NCI-H526 treated with DMSO at 0.1 percent for 48 hours (cell line): Measurements from ENCODE around the gene ATR.

Source experiments
- DNase-seq: peaks from one replicate; lab custom pipeline; 2025; lab: John Stamatoyannopoulos, UW

The ATR gene

DNA sequence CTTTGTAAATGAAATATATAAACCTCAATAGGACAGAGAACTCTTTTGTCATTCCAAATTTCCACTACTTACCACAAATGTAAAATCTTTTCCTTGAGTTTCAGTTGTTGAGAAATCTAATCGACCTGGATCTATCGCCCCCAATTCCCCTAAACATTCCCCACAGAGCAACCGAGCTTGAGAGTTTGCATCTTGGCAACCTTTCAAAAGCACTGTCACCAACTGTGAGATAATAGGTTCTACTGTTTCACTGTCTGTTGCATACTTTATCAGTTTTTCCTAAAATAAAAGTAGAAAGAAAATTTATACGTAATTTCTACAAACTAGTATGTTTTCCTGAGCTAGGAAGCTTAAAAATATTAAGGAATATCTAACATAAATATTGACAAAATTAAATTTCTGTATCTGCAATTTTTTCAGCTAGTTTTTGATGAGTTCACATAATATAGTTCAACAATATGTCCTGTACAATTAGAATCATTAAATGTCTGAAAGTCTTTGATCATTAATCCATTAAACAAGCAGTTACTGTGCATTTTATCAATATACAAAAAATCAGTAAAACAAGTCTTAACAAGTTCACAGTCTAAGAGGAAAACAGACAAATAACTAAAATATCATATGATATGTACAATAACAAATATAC, 54.5 kb downstream of the ATR start:
- DNase-seq, result no peak

DNA sequence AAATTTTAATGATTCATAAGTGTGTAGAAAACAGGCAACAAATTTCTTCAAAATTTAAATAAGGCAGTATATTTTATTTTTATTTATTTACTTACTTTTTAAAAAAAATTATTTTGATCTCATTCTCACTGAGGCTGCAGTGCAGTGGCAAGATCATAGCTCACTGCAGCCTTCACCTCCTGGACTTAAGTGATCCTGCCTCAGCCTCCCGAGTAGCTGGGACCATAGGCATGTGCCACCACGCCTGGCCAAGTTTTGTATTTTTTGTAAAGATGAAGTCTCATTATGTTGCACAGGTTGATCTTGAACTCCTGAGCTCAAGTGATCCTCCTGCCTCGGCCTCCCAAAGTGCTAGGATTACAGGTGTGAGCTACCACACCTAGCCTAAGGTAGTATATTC, 69.5 kb downstream of the ATR start:
- no peak for DNase-seq

DNA sequence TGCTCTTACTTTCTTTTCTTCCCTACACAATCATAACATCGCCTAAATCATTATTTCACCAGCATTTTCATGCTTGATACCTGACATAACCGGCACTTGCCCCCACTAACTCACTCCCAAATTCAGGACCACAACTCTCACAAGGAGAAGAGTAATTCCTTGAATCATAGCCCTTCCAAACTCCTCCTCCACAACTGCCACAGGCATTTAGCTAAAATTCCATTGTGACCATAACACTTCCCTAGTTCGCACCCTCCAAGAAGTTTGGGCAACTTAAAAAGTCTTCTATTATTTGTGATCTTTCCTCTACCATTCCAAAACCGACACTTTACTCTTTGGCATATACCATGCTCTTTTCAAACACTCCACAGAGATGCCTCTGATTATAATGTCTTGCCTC, 71.3 kb downstream of the ATR start:
- DNase-seq, result no peak

DNA sequence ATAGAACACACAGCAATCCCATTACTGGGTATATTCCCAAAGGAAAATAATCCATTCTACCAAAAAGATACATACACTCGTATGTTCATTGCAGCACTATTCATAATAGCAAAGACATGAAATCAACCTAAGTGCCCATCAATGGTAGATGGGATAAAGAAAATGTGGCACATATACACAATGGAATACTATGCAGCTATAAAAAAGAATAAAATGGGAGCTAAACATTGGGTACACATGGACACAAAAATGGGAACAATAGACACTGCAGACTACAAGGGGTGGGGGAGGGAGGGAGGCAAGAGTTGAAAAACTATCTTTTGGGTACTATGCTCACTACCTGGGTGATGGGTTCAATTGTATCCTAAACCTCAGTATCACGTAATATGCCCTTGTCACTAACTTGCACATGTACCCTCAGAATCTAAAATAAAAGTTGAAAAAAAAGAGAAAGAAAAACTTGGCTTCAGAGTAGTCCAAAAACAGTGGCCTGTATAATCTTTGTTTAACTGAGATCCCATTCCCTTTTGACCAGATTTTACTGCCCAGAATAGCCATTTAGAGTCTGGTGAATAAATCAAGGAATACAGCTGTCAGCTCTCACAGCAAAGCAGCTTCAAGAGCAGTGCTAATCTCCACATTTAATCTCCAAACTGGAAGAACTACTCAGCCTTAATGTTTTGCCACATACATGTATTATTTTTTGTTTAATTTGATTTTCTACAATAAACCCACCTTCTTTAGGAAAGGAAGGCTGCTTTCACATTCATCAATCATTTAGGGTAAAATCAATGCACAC, 76.1 kb downstream of the ATR start:
- no peak for DNase-seq

DNA sequence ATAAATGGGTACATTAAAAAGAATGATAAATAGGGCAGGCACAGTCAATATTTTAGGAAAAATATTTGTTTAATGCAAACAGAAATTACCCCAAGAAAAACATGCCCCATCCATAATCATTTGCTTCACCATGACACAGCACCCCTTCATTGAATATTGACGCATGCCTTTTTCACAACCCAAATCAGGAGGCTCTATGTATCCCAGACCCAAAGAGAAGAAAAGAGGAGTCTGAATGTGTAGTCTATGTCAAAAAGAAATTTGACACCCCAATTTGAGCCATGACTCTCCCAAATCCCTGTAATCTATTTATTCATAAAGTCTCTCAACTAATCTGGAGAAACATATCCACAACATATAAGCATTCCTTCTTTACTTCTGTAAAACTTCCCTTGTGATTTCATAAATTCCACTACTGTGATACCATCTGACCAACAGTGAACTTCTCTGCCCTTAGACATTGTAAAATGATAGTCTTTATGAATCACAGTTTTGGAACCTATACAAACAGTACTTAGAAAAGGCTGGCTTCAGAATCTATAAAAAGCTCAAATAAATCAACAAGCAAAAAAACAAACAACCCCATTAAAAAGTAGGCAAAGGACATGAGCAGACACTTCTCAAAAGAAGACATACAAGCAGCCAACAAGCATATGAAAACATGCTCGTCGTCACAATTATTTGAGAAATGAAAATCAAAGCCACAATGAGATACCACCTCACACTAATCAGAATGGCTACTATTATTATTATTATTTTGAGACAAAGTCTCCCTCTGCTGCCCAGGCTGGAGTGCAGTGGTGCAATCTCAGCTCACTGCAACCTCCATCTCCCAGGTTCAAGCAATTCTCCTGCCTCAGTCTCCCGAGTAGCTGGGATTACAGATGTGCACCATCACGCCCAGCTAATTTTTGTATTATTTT, 77.3 kb downstream of the ATR start:
- DNase-seq, result no peak

DNA sequence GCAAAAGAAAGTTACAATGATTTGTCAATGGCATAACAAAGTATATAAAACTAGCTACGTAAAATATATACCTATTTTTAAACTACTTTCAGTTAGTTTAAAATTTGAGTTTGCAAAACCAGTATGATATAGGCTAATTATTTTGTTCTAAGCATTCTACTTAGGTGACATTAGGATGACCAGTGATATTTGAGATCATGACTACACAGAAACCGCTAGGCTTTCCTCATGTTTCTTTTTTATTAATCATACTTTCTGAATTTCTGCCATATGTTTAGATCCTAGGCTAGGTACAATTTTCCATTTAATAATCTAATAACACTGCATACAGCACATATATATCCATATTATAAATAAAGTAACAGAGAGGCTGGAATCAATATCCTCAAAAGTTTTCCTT, 78.3 kb downstream of the ATR start:
- DNase-seq, result no peak

DNA sequence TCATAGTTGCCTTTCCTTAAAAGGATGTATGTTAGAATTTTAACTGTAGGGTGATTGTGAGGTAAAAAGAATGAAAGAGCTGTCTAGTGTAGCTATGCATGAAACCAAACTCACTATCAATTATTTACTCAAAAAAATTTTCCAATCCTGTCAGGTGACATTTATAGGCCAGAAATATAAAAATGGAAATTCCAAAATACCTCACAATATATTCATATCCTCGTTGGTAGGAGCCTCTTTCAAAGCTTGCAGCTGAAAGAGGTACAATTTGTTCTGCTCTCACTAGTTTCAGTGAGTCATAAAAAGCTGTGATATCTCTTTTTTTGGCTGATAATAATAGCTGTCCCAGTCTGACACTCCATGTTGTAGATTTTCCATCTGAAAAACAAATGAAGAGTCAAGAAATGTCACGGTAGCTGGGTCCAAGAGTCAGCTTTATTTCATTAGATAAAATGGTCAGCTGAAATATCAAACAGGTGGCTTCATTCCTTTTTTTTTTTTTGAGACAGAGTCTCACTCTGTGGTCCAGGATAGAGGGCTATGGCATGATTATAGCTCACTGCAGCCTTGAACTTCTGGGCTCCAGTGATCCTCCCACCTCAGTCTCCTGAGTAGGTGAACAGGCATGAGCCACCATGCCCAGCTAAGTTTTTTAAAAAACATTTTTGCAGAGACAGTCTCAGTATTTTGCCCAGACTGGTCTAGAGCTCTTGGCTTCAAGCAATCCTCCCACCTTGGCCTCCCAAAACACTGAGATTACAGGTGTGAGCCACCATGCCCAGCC, 79.9 kb downstream of the ATR start:
- no peak for DNase-seq

DNA sequence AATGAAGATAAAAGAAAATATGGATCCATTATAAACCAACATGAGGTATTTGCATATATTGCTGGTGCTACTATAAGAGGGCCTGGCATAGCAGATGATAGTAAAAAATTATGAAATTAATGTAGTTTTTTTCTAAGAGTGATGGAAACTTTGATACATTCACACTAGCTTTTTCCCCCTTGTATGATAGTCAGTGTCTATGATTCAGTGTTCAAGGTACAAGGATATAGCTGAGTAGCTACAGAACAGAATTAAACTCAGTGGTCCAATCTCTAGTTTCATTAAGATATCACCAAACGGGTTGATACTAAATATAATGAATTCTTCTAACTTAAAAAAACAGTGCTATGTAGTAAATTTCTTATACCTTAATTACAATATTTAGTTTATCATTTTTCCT, 80.8 kb downstream of the ATR start:
- no peak for DNase-seq

DNA sequence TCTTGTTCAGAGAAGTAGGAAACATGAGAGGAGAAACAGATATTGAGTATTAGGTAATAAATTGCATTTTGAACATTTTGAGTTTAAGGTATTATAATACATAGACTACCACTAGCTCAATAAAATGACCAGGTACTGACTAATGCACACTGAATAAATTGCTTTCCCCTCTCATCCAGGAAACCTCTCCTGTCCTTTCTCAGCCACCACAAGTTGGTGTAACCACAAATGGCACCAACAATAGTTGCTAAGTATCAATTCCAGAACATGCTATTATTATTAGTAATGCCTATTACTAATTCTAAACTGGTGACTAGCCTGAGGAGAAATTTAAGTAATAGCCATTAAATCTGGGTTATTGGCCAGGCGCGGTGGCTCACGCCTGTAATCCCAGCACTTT, 83.4 kb downstream of the ATR start:
- no peak for DNase-seq

DNA sequence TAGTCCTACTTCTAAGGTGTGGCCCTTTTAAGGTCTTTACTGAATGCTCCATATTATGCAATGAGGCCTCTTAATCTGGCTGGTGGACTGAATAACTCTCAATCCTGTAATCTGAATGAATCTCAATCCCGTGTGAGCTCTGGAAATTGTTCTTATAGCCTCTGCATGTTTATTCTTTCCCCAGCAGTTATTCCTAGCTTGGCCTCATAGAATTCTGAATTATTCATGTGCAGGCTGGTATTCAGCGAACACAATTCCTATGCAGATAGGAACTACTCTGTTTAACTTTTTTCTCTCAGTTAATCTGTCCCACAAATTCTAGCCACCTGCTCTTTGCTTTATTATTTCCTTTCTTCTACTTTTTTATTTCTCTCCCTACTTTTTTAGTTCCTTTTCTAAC, 86.3 kb downstream of the ATR start:
- no peak for DNase-seq

DNA sequence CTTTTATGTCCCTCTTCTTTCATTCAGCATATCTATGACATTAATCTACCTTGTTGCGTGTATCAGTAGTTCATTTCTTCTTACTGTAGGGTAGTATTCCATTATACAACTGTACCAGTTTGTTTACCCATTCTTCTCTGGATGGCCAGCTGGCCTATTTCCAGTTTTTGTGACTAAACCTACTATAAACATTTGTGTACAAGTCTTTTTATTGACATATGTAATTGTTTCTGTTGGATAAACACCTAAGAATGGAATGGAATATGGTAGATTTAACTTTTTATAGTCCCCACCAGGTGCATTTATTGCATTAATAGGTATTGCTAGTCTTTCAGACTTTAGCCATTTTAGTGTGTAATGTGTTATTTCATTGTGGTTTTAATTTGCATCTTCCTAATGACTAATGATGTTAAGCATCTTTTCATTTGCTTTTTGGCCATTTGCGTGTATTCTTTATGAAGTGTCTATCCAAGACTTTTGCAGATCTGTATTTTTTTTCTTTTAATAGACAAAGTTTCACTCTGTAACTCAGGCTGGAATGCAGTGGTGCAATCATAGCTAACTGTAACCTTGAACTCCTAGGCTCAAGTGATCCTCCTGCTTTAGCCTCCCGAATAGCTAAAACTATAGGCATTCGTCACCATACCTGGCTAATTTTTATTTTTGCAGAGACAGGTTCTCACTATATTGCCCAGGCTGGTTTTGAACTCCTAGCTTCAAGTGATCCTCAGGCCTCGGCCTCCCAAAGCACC, 88.8 kb downstream of the ATR start:
- no peak for DNase-seq

DNA sequence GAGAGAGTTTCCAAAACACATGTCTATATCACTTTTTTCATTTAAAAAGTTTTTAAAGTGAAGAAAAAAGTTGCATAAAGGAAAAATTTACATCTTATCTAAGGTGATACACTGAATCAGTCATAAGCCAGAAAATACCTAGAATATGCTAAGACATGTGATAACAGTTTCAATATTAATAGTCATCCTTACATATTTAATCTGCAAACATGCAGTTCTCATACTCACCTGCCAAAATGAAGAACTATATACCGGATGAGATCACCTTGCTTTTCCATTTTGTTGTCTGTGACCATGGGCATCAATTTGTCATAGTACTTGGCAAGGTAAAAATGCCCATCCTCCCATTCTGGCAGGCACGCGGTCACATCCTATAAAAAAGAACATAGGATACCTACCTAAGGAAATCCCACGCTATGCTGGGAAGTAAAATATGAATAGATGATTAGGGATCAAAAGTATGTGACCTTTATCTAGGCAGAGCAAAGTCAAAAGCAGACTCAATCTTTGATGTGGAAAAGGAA, 93.6 kb downstream of the ATR start:
- no peak for DNase-seq

DNA sequence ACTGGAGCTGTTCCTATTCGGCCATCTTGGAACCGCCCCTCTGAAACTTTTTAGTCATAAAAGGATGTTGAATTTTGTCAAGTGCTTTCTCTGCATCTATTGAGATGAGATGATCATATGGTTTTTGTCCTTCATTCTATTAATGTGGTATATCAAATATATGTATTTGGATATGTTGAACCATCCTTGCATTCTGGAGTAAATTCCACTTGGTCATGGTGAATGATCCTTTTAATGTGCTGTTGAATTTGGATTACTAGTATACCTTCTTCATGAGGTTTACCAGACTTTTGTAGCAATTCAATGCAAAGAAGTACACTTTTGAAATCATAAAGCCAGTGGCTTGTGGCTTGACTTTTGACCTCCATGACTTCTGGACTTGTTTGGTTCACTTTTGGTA, 97.3 kb downstream of the ATR start:
- DNase-seq, result no peak

DNA sequence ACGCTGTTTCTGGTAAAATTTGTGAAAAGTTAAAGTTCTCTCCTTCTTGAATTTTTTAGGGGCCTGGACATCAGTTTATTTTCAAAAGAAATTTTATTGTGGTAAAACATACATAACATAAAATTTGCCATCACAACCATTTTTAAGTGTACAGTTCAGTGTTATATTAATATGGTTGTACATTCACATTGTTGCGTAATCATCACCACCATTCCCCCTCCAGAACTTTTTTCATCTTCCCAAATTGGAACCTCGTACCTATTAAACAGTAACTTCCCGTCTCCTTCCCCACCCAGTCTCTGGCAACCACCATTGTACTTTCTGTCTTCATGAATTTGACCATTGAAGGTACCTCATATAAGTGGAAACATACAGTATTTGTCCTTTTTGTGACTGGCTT, 107.7 kb downstream of the ATR start:
- no peak for DNase-seq

DNA sequence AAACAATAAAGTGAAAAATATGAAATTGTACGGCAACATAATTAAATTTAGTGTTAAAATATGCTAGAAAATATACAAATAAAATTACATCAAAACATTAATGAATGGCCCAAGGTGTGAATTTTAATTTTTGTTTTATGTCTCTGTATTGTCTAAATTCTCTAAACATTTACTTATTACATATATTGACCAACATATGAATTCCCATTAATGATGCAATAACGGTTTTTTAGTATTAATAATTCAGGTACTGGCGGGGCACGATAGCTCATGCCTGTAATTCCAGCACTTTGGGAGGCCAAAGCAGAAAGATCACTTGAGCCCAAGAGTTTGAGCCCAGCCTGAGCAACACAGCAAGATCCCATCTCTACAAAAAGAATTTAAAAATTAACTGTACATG, 110.1 kb downstream of the ATR start:
- DNase-seq, result no peak

DNA sequence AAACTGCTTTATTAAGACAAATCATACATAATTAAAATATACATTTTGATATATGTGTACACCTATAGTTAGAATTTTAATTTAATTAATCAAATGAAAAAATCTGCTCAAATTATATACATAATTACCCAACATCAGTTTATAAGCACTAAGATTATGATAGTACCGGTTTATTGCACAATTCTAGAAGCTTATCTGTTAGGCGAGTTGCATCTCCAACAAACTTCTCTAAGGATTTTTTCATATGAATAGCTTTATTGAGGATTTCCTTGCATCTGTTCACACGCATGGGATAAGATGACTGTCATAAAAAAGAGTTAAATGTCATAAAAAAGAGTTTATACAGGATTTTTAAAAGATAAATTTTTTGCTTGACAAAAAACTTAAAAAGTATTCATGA, 110.8 kb downstream of the ATR start:
- no peak for DNase-seq

DNA sequence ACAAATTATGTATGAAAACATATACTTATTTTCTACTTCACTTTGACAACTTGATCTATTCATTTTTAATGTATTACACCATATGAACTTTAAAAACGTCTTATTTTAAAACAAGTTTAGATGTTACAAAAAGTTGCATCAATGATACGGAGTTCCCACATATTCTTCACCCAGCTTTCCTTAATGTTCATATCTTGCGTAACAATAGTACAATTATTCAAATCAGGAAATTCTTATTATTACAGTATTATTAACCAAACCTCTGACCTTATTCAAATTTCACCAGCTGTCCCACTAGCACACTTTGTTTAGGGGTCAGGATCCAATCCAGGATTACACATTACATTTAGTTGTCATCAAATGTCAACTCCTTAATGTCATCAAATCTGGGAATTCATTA, 117.8 kb downstream of the ATR start:
- no peak for DNase-seq

DNA sequence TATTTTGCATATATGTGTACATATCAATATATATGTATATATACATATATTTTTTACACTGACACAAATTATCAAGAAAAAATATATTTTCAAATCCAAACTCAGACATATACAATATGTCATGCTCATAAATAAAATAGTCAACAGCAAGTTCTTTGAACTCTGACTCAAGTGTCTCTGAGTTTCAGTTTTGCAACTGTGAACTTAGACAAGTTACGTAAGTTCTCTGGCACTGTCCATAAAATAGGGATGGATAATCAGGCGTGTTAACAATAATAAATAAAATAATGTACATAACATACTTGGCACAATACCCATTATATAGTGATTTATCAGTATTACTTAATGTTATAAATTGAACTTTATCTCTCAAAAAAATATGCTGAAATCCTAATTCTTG, 118.6 kb downstream of the ATR start:
- no peak for DNase-seq

DNA sequence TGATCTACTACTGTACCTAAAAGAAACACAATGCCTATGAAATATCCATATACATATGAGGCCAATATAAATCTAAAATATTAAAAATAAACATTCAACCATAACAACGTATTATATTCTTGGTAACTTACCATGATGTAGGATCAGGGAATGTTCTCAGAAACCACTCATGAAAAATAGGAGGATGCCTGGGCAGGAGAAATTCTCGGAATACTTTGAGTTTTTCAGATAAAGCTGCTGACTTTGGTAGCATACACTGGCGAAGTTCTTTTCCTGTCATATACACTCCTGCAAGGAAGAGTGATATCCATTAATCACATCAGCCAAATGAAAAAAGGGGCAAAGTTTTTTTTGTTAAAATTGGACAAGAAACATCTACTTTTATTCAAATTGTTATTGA, 119.4 kb downstream of the ATR start:
- no peak for DNase-seq

DNA sequence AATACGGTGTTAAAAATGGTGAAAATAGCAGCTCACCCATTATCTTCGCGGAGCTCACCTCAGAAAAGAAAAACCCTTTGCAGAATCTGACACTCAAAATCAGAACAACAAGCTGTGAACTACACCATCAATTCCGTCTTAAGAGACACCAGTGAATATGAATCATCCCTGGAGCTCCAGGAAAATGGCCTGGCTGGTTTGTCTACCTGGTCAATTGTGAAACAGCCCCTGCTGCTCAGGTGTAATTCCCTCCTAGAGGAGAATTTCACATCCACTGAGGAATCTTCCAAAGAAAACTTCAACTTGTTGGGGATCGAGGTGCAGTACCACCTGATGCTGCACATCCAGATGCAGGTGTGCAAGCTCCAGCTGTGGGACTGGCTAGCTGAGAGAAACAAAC, 127.7 kb downstream of the ATR start:
- DNase-seq, result no peak

DNA sequence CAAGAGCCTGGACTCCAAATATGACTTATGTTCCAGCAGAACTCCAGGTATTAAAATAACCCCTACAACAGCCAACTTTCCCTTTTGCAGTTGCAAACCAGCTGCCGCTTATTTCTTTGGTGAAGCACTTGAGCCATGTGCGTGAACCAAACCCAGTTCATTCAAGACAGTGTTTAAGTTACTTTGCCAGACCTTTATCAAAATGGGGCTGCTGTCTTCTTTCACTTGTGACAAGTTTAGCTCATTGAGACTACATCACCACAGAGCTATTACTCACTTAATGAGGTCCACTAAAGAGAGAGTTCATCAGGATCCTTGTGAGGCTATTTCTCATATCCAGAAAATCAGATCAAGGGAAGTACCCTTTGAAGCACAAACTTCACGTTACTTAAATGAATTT, 128.3 kb downstream of the ATR start:
- no peak for DNase-seq
